Trophoblast cell (in vitro differentiated cells and primary cell): ENCODE data around the gene MBTPS1.

ENCODE experiments used
- DNase-seq, 2 donors: peaks; one replicate each; pipeline ENCODE4 v3.0.0-alpha.2; 2016
- H2AFZ ChIP-seq: 2 replicates; pipeline ENCODE4 v1.6.1; 2013; ENCODE audit warnings: low read length, moderate library complexity, mild to moderate bottlenecking; ENCODE audit not compliant: insufficient read depth, poor library complexity
- H2AK5ac ChIP-seq: 2 replicates; pipeline ENCODE4 v1.6.1; 2013; ENCODE audit warnings: mild to moderate bottlenecking, low read length
- H2BK120ac ChIP-seq: 2 replicates; pipeline ENCODE4 v1.6.1; 2013; ENCODE audit warnings: low read length, mild to moderate bottlenecking, moderate library complexity; ENCODE audit not compliant: insufficient read depth, poor library complexity
- H2BK12ac ChIP-seq: 2 replicates; pipeline ENCODE4 v1.6.1; 2013; ENCODE audit warnings: mild to moderate bottlenecking, low read length, moderate library complexity
- H2BK5ac ChIP-seq: 2 replicates; pipeline ENCODE4 v1.6.1; 2013; ENCODE audit warnings: low read length, low read depth, moderate library complexity, mild to moderate bottlenecking; ENCODE audit not compliant: poor library complexity
- H3K14ac ChIP-seq: 2 replicates; pipeline ENCODE4 v1.6.1; 2013; ENCODE audit warnings: mild to moderate bottlenecking, low read length
- H3K18ac ChIP-seq: 2 replicates; pipeline ENCODE4 v1.6.1; 2013; ENCODE audit warnings: mild to moderate bottlenecking, low read length
- H3K23ac ChIP-seq: 2 replicates; pipeline ENCODE4 v1.6.1; 2013; ENCODE audit warnings: low read length
- H3K27ac ChIP-seq: 2 replicates; pipeline ENCODE4 v1.5.1; 2013; ENCODE audit warnings: low read depth, mild to moderate bottlenecking, inconsistent platforms, low read length, moderate library complexity
- H3K27me3 ChIP-seq: 2 replicates; pipeline ENCODE4 v1.6.1; 2013; ENCODE audit warnings: inconsistent platforms, mild to moderate bottlenecking, low read length, moderate library complexity; ENCODE audit not compliant: insufficient read depth
- H3K36me3 ChIP-seq, 2 experiments: 1 replicate in 1 of 2; 2 replicates in 1 of 2; pipeline ENCODE4 v1.6.1; 2013; ENCODE audit warnings: low read length in 2 of 2, mild to moderate bottlenecking in 2 of 2, moderate library complexity in 1 of 2; ENCODE audit not compliant: insufficient read depth in 2 of 2, control insufficient read depth in 1 of 2
- H3K4ac ChIP-seq: 2 replicates; pipeline ENCODE4 v1.6.1; 2013; ENCODE audit warnings: low read depth, mild to moderate bottlenecking, low read length, moderate library complexity
- H3K4me1 ChIP-seq, 2 experiments: 1 replicate in 1 of 2; 2 replicates in 1 of 2; pipeline ENCODE4 v1.6.1; 2013; ENCODE audit warnings: low read length in 2 of 2, mild to moderate bottlenecking in 2 of 2, moderate library complexity in 1 of 2; ENCODE audit not compliant: insufficient read depth in 2 of 2, control insufficient read depth in 1 of 2
- H3K4me2 ChIP-seq: 2 replicates; pipeline ENCODE4 v1.6.1; 2013; ENCODE audit warnings: inconsistent platforms, mild to moderate bottlenecking, low read length, moderate library complexity
- H3K4me3 ChIP-seq: 2 replicates; pipeline ENCODE4 v1.5.1; 2013; ENCODE audit warnings: mild to moderate bottlenecking, low read depth, low read length, inconsistent platforms
- H3K79me1 ChIP-seq: one replicate; pipeline ENCODE4 v1.6.1; 2013; ENCODE audit warnings: low read length
- H3K79me2 ChIP-seq: 2 replicates; pipeline ENCODE4 v1.6.1; 2013; ENCODE audit warnings: low read length, mild to moderate bottlenecking; ENCODE audit not compliant: control insufficient read depth, insufficient read depth, poor library complexity
- H3K9ac ChIP-seq: 2 replicates; pipeline ENCODE4 v1.6.1; 2013; ENCODE audit warnings: mild to moderate bottlenecking, low read length
- H3K9me3 ChIP-seq: 2 replicates; pipeline ENCODE4 v1.6.1; 2013; ENCODE audit warnings: low read depth, mild to moderate bottlenecking, control low read depth, inconsistent platforms, low read length; ENCODE audit not compliant: insufficient read depth
- H4K12ac ChIP-seq: 2 replicates; pipeline ENCODE4 v1.6.1; 2013; ENCODE audit warnings: low read depth, mild to moderate bottlenecking, low read length, moderate library complexity
- H4K8ac ChIP-seq: 2 replicates; pipeline ENCODE4 v1.6.1; 2013; ENCODE audit warnings: low read depth, mild to moderate bottlenecking, low read length, moderate library complexity
- H4K91ac ChIP-seq: one replicate; pipeline ENCODE4 v1.6.1; 2013; ENCODE audit warnings: low read depth, mild to moderate bottlenecking, low read length, moderate library complexity
- WGBS: extraction: QIAGEN DNeasy Blood & Tissue Kit; methylation state at CpG from one replicate; pipeline ENCODE4 v1.1.7; 2013; ENCODE audit warnings: missing lambda C conversion rate; ENCODE audit not compliant: insufficient read length, insufficient coverage; ENCODE audit errors: extremely low coverage; 5-methylcytosine and 5-hydroxymethylcytosine counted together

Gene MBTPS1

DNA sequence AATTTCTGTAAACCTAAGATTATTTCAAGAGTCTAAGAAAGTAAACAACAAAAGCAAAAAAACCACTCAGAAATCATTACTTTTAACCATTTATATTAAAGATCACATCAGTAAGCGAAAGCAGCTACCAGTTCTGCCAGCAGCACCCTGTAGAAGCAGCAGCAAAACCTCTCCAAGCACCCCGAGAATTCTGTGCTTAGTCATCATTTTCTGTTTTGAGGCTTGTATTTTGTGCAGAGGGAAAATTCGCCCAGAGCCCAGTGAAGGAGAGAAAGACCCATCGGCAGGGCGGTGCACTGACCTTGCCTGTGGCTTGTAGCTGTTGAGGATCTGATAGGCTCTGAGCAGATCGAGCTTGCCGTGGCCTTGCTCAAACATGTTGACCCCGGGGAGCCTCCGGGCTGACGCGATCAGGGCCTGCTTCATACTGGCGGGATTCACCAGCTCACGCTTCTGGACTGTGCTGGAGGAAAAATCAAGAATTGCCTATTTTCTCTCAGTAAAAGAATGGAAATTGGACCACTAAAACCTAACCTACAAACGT lies 35.2 kb downstream of the MBTPS1 start:
- Histone ChIP-seq H4K8ac (no peak overlapping the region), H2BK12ac (no peak overlapping the region), H4K12ac (no peak overlapping the region), H3K4me1 (no peaks in the 10 kb centered on the region), H2BK120ac (no peak overlapping the region), H3K4ac (no peak overlapping the region), H3K14ac (no peak overlapping the region), H3K4me2 (no peak overlapping the region), H3K36me3 (peaks cover 32 to 49% of the 10 kb centered on the region in 2 experiments), H3K9me3 (no peaks in the 10 kb centered on the region), H2AFZ (no peak overlapping the region), H3K79me1 (no peaks in the 10 kb centered on the region), H3K18ac (no peak overlapping the region), H3K27me3 (no peaks in the 10 kb centered on the region), H2AK5ac (no peak overlapping the region), H3K79me2 (no peaks in the 10 kb centered on the region), H3K4me3 (no peak overlapping the region), H3K9ac (no peak overlapping the region), H2BK5ac (no peak overlapping the region), H3K27ac (no peak overlapping the region), H3K23ac (no peak overlapping the region), H4K91ac (no peak overlapping the region)
- no peak for DNase-seq
- no CpG with 5 or more reads among the region's 14 CpGs for WGBS

DNA sequence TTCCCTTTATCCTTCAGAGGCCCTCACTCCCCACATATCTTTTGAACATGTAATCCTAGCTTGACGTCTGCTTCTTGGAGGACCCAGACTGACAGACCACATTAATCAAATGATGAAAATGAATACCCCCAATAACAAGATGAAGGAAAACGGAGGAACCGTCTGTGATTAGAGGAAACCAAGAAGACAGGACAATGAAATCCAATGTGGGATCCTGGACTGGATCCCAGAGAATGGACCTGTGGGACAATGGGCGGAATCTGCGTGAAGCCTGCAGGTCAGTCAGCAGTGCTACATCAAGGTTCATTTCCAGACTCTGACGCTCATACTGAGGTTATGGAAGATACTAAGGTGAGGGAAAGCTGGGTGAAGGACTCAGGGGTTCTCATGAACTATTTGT lies 35.9 kb downstream of the MBTPS1 start:
- H3K23ac ChIP-seq = no peak overlapping the region
- no peak for DNase-seq
- WGBS = no CpG with 5 or more reads among the region's 6 CpGs

DNA sequence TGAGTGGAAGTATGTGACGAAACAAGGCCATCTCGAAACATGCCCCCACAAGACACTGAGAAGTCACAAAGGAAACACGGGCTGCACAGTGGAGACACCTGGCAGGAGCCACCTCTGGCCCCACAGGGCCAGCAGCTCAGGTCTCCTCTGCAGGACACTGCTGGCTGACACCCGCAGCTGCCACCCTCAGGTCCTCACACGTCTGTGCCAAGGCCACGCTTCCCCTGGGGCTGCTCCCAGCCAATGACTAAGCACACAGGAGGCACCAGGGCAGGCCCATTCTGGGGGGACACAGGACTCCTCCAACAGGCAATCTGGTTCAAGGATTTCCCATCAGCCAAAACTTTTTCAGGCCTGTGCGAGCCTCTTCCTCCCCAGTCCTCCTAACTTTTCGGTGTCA lies 36.4 kb downstream of the MBTPS1 start:
- Histone ChIP-seq H3K18ac (no peak overlapping the region), H2BK12ac (no peak overlapping the region), H4K91ac (no peak overlapping the region), H3K4me3 (no peak overlapping the region), H2BK5ac (no peak overlapping the region), H3K4me1 (no peaks in the 10 kb centered on the region), H3K23ac (no peak overlapping the region), H3K9ac (no peak overlapping the region), H2AK5ac (no peak overlapping the region), H2BK120ac (no peak overlapping the region), H3K9me3 (no peaks in the 10 kb centered on the region), H4K8ac (no peak overlapping the region), H3K79me2 (no peaks in the 10 kb centered on the region), H3K36me3 (peaks cover 28 to 44% of the 10 kb centered on the region in 2 experiments), H3K27ac (no peak overlapping the region), H3K4me2 (no peak overlapping the region), H3K79me1 (no peaks in the 10 kb centered on the region), H3K14ac (no peak overlapping the region), H2AFZ (no peak overlapping the region), H3K4ac (no peak overlapping the region), H3K27me3 (no peaks in the 10 kb centered on the region), H4K12ac (no peak overlapping the region)
- whole genome bisulfite sequencing = no CpG with 5 or more reads among the region's 8 CpGs
- DNase-seq = no peak

More for the DNA sequence above, 35.9 kb downstream of the MBTPS1 start:
- H2BK5ac ChIP-seq = no peak overlapping the region
- H4K91ac ChIP-seq = no peak overlapping the region
- no peak overlapping the region for H3K4me2 ChIP-seq
- H4K8ac ChIP-seq = no peak overlapping the region
- H3K14ac ChIP-seq = no peak overlapping the region
- H3K27me3 ChIP-seq = no peaks in the 10 kb centered on the region
- H2BK120ac ChIP-seq = no peak overlapping the region
- H3K79me2 ChIP-seq = no peaks in the 10 kb centered on the region
- no peaks in the 10 kb centered on the region for H3K79me1 ChIP-seq
- no peak overlapping the region for H2BK12ac ChIP-seq
- no peaks in the 10 kb centered on the region for H3K4me1 ChIP-seq
- no peak overlapping the region for H2AK5ac ChIP-seq
- no peak overlapping the region for H3K4me3 ChIP-seq
- no peak overlapping the region for H3K18ac ChIP-seq
- H2AFZ ChIP-seq = no peak overlapping the region
- no peak overlapping the region for H3K4ac ChIP-seq
- no peak overlapping the region for H3K27ac ChIP-seq
- H3K36me3 ChIP-seq = peaks cover 27 to 42% of the 10 kb centered on the region in 2 experiments
- H4K12ac ChIP-seq = no peak overlapping the region
- no peak overlapping the region for H3K9ac ChIP-seq
- H3K9me3 ChIP-seq = no peaks in the 10 kb centered on the region

DNA sequence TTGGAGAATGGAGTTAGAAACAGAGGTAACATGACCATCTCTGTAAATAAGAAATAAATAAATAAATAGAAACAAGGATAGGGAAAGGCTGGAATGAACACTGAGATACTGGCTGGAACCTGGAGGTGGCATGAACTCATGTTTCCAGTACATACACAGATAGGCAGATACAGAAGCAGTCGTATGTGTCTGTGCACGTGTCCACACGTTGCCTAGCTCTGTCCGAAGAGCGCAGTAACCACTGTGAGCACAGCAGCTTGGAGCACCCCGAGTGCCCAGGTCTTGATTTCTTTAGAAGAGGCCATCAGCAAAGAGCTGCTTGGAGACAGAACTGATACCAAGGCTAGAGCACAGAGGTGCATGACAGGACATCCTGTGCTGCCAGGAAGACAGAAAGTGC lies 37.1 kb downstream of the MBTPS1 start:
- no peak overlapping the region for H3K4me2 ChIP-seq
- H3K27me3 ChIP-seq = no peaks in the 10 kb centered on the region
- H3K9me3 ChIP-seq = no peaks in the 10 kb centered on the region
- no peak overlapping the region for H3K9ac ChIP-seq
- H3K4me3 ChIP-seq = no peak overlapping the region
- no peak overlapping the region for H3K23ac ChIP-seq
- no peak overlapping the region for H4K8ac ChIP-seq
- H3K18ac ChIP-seq = no peak overlapping the region
- H3K4ac ChIP-seq = no peak overlapping the region
- no peak overlapping the region for H2AFZ ChIP-seq
- H3K4me1 ChIP-seq = no peaks in the 10 kb centered on the region
- H4K91ac ChIP-seq = no peak overlapping the region
- no peak overlapping the region for H3K27ac ChIP-seq
- H3K36me3 ChIP-seq = peaks cover 35 to 51% of the 10 kb centered on the region in 2 experiments
- no CpG with 5 or more reads among the region's 6 CpGs for WGBS
- H4K12ac ChIP-seq = no peak overlapping the region
- H2BK5ac ChIP-seq = no peak overlapping the region
- no peaks in the 10 kb centered on the region for H3K79me1 ChIP-seq
- no peak overlapping the region for H3K14ac ChIP-seq
- H2BK12ac ChIP-seq = no peak overlapping the region
- no peak overlapping the region for H2AK5ac ChIP-seq
- no peak for DNase-seq
- no peaks in the 10 kb centered on the region for H3K79me2 ChIP-seq
- H2BK120ac ChIP-seq = no peak overlapping the region
